Activated gamma-delta T cell (primary cell): ENCODE results near the gene LYL1.

ENCODE experiments used
- DNase-seq: peaks from one replicate; lab custom pipeline; 2025; lab: John Stamatoyannopoulos, UW

Gene LYL1

GRCh38 chr19:13073263-13073662 lies 29.4 kb downstream of the LYL1 start:
- DNase-seq = no peak

GRCh38 chr19:13072188-13072908 lies 30.3 kb downstream of the LYL1 start:
- no peak for DNase-seq

GRCh38 chr19:13071444-13072187 lies 31.0 kb downstream of the LYL1 start:
- DNase-seq = no peak

GRCh38 chr19:13070425-13071140 lies 32.1 kb downstream of the LYL1 start:
- no peak for DNase-seq

- DNase-seq = no peak
These were observed 33.0 kb downstream of the LYL1 start for GRCh38 chr19:13069415-13070359.

- no peak for DNase-seq
These were observed 34.4 kb downstream of the LYL1 start for GRCh38 chr19:13068085-13068846.

GRCh38 chr19:13066933-13067807 lies 35.5 kb downstream of the LYL1 start:
- no peak for DNase-seq

- DNase-seq = no peak
These were observed 36.4 kb downstream of the LYL1 start for GRCh38 chr19:13066226-13066625.

GRCh38 chr19:13064092-13064489 lies 38.6 kb downstream of the LYL1 start:
- no peak for DNase-seq

- no peak for DNase-seq
These were observed 39.1 kb downstream of the LYL1 start for GRCh38 chr19:13063461-13064091.

GRCh38 chr19:13062317-13062716 lies 40.3 kb downstream of the LYL1 start:
- DNase-seq = no peak

GRCh38 chr19:13060964-13061927 lies 41.4 kb downstream of the LYL1 start:
- peak; percentile 45 for DNase-seq

- no peak for DNase-seq
These were observed 42.3 kb downstream of the LYL1 start for GRCh38 chr19:13060233-13060963.

GRCh38 chr19:13058951-13059660 lies 43.6 kb downstream of the LYL1 start:
- no peak for DNase-seq

- no peak for DNase-seq
These were observed 44.9 kb downstream of the LYL1 start for GRCh38 chr19:13057744-13058143.

GRCh38 chr19:13057147-13057572 lies 45.5 kb downstream of the LYL1 start:
- DNase-seq = no peak
